A172 (cell line): ENCODE results near the gene TTLL4. TPM values are rescaled to one million over a fixed set of nuclear protein-coding genes. Genes with fewer than 3 reads are reported as not detected.
"Not testable (repeated sequence)": the region's sequence is repeated elsewhere in the genome, so short reads cannot be mapped to it uniquely, and the experiment has no call there.

ENCODE experiments used
- DNase-seq: peaks from one replicate; pipeline ENCODE4 v3.0.0-alpha.2; 2015; ENCODE audit warnings: low spot score
- total RNA-seq: library from RNA; depleted of rRNA; stranded (reverse); fragments of >200 nt; shearing (Covaris generic); gene quantifications from 2 replicates; pipeline ENCODE4 v1.2.3, GENCODE V29; 2014

The TTLL4 gene
- total RNA-seq, 1 experiment from 2014 or later = 11.0 TPM

DNA sequence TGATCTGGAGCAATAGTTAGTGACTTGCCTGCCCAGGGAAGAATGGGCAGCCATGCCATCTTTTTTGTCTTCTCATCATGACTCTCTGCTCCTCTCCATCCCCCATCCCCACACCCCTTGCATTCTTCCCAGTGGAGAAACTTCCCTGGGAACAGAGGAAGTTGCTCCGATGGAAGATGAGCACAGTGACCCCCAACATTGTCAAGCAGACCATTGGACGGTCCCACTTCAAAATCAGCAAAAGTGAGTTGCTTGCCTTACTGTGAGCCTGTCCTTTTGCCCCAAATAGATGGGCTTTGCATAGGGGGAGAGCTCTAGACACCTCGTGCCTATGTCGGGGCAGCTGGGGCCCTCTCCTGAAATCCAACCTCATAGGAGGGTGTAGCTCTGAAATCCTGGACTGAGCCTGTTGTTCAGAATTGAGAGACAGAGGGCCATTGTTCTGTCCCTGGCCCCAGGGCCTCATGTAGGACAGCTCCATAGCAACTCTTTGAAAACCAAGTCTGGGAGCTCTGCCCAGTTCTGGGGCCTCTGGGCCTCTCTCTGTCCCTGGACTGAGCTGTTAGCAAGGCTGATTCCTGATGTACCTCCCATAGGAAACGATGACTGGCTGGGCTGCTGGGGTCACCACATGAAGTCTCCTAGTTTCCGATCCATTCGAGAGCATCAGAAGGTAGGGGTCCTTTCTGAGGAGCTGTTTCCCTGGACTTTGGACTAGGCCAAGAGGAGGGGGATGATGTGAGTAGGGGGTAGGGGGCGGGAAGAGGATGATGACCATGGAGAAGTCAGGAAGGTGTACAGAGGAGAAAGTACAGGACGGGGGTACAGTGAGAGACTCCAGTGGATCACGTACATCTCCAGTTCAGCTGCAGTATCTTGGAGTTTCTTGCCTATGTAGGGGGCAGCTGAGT is 35.2 kb downstream of the TTLL4 start:
- DNase-seq = no peak

DNA sequence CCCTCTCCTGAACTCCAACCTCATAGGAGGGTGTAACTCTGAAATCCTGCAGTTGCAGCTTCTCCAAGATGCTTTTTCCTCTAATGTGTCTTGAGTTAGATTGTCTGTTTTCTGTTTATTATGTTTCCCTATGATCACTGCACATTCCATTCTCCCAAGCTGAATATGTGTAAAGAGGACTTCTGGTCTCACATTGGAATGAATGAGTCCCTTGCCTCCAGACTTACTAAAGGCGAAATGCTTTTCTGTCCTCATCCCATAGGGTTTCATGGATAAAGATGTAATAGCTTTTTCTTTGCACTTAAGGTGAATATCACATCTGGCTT is 35.8 kb downstream of the TTLL4 start:
- no peak for DNase-seq

DNA sequence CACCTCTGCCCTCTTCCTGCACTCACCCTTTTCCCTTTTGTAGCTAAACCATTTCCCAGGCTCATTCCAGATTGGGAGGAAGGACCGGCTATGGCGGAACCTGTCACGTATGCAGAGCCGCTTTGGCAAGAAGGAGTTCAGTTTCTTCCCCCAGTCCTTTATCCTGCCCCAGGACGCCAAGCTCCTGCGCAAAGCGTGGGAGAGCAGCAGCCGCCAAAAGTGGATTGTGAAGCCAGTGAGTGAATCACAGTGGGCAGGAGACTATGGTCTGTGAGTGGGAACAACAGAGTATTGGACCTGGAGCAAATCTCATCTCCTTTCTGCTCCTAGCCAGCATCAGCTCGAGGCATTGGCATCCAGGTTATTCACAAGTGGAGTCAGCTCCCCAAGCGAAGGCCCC is 36.3 kb downstream of the TTLL4 start:
- no peak for DNase-seq

DNA sequence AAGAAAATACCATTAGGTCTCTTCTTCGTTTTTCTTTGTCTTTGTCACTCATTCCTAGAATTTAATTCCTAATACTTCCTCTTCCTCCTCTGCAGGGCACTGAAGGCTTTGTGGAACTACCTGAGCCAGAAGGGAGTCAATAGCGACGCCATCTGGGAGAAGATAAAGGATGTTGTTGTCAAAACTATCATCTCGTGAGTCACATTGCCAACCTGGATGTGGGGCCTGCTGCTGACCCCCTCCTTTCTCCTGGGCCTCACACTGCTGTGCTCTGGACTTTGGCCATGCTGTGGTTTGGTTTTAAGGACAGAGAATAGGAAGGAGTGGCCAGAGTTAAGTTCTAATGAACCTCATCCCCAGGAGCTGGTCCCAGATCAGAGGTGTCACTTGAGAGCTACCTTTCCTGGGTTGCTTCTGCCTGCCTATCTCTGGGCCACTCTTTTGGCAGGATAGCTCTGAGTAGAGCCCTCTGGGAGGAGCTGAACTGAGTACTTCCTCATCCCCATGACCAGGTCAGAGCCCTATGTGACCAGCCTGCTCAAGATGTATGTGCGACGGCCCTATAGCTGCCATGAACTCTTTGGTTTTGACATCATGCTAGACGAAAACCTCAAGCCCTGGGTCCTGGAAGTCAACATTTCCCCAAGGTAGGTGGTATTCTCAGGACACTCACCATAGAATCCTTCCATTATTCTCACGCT is 38.3 kb downstream of the TTLL4 start:
- no peak for DNase-seq

DNA sequence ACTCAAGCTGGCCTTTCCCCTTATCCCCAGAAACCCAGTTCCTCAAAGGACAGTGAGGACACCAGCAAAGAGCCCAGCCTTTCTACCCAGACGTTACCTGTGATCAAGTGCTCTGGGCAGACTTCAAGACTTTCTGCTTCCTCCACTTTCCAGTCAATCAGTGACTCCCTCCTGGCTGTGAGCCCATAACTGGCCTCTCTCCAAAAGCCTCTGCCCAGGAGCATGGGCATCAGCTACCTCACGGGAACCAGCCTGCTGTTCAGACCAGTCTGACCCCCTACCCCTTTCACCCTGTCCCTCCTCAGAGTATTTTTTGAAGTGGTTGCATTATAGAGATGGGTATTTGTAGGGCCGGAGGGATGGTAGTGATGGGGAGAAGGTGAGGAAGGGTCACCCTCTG is 43.6 kb downstream of the TTLL4 start:
- no peak for DNase-seq

DNA sequence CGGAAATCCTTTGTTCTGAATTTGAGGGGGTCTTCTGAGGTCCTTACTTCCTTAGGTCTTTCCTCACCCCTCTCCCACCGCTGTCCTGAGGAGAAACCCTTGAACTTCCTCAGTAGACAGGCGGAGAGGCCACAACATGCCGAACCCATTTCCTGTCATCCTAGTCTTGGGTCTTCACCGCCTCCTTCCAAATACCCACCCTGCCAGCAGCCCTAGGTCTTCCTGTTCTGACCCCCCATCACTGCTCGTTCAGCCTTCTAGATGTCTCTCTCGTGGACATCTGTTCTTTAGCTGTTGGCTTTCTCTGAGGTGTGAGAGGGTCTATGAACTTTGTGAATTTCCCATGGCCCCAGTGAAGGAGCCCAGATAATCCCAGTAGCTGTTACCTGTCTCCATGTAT is 44.1 kb downstream of the TTLL4 start:
- no peak for DNase-seq

DNA sequence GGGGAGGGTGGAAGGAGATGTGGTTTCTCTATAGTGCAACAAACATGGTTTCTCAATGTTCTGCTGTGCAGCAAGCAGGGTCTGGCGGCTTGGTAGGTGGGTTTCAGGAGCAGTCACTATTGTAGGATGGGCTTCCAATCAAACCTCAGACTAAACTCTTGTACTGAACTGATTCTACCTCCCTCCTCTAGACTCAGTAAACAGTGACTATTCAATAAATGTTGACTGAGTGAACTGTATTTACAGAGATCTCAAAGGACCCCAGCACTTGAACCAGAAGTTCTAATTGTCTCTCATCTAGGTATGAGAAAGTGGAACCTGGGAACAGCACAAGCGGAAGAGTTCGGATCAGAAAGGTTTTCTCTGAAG is 44.5 kb downstream of the TTLL4 start:
- DNase-seq = no peak

DNA sequence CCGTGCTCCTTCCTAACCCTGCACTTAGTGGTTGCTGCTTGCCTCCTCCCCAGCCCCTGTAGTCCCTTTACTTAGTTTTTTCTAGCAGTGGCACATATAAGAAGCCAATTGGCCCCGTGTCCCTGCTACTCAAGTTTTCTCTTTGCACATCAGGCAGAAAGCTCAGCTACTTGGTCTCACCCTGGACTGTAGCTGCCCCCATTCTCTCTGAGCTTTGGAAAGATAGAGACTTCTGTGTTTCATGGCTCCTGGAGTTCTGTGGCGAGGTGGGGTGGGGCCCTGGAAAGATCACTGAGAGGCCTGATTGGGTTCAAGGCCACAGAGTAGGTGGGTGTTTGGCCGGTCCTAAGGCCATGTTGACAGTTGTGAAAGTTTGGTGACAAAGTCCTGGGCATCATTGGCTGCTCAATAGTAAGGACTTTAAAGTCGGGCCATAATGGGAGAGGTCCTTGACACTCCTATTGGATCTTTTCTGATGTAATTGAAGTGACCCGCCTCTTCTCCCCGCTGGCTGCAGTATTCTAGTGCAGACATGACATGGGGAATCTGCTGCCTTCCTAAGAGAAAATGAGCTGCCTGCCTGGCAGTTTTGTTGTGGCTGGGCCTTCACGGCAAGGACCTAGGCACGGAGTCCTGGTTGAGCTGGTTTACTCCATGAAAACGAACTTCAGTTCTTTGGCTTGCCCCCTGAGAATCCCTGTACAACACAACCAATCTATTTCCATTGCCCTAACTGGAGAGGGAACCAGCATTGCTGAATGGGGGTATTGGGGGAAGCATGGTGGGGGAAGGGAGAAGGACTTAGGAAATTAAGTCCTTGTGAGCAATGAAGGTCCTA is 45.2 kb downstream of the TTLL4 start:
- DNase-seq = no peak

DNA sequence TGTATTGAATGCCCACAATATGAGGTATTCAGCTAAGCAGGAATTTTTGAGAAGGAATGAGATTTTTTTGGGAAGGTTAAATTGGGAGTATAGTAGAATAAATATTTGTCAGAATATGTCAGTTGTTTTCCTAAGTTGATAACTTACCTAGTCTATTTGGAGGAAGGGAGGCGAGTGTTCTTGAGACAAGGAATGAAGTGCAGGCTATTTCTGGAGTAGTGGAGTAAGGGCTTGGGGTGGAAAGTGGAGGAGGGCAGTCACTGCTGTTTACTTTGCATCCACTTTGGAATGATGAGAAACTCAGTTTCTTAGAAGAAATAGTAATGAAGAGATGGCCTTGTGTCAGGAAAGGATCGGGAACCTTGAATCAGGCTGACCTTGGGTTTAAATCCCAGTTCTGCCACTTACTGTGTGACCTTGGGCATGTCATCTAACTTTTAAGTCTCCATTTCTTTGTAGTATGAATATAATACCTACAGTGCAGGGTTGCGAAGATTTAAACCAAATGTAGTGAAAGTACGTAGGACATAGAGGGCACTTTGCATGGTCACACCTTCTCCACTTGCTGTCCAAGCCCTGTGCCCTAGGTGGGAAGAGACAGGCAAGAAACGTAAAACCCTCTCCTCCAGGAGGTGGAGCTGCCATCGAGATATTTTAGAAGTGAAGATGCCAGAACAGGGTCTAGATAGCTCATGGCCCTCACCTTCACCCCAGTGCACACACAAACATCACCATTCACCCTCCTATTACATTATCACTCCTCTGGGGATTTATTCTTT is 46.2 kb downstream of the TTLL4 start:
- DNase-seq = no peak

DNA sequence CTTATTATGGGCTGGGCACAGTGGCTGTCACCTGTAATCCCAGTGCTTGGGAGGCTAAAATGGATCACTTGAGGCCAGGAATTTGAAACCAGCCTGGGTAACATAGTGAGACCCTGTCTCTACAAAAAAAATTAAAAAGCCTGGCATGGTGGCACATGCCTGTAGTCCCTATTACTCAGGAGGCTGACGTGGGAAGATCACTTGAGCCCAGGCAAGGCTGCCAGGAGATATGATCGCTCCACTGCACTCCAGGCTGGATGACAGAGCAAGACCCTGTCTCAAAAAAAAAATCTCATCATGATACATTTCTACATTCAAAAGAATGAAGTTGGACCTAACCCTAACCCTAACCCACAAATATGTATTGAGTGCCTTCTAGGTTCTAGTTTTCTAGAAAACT is 51.2 kb downstream of the TTLL4 start:
- DNase-seq = no peak

DNA sequence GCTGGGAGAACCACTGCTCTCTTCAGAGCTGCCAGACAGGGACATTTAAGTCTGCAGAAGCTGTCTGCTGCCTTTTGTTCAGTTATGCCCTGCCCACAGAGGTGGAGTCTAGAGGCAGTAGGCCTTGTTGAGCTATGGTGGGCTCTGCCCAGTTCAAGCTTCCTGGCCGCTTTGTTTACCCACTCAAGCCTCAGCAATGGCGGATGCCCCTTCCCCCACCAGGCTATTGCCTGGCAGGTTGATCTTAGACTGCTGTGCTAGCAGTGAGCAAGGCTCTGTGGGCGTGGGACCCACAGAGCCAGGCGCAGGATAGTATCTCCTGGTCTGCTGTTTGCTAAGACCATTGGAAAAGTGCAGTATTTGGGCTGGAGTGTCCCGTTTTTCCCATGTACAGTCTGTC is 62.1 kb downstream of the TTLL4 start:
- not testable (repeated sequence) for DNase-seq

DNA sequence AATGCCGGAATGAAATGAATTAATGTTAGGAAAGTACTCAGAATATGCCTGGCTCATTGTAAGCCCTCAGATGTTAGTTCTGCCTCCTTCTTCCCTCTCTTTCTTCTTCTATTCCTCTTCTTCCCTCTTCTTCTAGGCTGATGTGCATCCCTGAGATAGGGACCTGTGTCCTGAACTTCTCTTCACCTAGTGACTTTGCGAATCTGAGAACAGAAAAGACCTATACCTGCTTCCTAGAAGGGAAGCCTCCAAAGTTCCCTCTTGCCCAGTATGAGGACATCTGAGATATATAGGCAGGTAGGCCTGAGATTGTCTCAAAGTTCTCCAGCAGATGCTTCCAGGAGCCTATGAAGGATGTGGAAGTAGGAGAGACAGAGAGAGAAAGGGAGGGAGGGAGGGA is 63.2 kb downstream of the TTLL4 start:
- DNase-seq = no peak

DNA sequence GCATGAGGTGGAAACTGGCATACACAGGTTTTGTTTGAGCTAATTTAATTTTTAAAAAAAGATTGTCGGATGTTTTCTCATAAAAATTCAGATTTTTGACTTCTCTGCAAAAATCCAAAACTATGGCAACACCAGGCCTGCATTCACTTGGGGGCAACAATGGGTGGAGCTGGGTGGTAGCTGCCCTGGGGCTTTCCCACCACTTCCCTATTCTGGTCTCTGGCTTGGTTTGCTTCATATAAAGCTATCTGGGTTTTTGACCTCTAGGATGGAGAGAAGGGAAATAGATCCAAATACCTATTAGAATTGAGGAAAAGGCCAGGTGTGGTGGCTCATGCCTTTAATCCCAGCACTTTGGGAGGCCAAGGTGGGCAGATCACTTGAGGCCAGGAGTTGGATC is 65.9 kb downstream of the TTLL4 start:
- no peak for DNase-seq

DNA sequence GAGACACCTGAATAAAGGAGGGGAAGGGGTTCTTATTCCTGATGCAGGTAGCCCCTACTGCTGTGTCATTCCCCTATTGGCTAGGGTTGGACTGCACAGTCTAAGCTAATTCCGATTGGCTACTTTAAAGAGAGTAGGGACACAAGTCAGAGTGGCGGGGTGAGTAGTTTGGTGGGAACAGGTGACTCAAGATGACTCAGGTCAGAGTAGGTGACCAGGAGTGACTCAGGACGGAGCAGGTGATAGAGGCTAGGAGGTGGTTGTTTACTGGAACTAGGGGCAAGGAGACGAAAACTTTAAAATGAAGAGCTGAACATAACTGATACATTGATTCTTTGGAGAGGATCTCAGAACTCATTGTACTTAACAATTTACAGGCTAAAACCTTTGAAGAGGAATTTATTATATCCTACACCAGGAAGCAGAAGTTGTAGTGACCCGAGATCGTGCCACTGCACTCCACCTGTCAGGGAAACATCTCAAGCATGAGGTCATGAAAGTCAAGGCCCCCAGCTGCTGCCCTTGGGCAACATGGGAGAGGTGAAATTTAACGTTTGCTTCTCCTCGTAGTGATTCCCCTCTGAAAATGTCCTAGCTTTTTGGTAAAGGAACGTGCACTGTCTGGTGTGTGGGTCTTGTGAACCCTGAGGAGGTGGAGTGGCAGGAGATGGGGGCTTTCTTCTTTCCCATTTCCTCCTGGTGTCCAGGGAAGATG is 66.8 kb downstream of the TTLL4 start:
- DNase-seq = no peak

DNA sequence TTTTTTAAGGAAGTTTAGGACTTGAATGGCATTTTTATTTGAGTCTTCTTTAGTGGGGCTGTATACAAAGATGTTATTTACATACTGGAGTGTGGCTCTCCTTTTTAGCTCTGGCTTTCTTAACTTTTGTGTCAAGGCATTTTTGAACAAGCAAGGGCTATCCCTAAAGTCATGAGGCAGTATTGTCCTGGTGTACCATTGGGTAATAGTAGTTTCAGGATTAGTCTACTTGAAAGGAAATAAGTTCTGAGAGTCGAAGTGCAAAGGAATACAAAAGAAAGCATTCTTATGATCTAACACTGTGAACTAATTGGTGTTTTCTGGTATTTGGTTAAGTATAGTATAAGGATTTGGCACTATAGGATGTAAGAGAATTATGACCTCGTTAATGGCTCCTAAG is 69.4 kb downstream of the TTLL4 start:
- DNase-seq = no peak

DNA sequence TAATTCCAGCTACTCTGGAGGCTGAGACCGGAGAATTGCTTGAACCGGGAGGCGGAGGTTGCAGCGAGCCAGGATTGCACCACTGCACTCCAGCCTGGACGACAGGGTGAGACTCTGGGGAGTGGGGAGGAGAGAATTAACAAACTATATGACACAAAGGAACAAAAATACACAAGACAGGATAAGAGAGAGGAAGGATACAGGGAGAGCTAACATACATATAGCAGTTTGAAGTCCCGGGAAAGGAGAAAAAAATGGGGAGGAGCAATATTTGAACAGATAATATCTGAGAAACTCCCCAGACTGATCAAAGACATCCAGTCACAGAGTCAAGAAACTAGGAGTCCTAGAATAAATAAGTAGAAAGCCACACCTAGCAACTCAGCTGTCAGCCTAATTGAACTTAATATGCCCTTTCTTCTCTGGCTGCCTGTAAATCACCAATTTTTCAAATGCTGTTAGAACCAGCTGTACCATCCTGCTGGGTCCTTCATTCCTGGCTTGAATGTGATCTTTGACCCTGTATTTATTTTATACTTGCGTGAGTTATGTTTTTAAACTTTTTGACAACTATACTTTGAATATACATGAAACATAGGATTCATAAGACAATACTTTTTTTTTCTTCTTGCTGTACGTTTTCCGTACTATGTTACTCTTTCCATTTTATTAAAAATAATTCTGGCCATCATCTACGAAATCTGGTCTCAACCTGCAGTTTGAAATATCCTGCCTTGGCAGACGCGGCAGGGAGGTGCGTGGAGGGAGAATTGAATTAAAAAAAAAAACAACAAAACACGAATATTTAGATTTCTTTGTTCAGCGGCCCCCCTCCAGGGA is 70.4 kb downstream of the TTLL4 start:
- no peak for DNase-seq

DNA sequence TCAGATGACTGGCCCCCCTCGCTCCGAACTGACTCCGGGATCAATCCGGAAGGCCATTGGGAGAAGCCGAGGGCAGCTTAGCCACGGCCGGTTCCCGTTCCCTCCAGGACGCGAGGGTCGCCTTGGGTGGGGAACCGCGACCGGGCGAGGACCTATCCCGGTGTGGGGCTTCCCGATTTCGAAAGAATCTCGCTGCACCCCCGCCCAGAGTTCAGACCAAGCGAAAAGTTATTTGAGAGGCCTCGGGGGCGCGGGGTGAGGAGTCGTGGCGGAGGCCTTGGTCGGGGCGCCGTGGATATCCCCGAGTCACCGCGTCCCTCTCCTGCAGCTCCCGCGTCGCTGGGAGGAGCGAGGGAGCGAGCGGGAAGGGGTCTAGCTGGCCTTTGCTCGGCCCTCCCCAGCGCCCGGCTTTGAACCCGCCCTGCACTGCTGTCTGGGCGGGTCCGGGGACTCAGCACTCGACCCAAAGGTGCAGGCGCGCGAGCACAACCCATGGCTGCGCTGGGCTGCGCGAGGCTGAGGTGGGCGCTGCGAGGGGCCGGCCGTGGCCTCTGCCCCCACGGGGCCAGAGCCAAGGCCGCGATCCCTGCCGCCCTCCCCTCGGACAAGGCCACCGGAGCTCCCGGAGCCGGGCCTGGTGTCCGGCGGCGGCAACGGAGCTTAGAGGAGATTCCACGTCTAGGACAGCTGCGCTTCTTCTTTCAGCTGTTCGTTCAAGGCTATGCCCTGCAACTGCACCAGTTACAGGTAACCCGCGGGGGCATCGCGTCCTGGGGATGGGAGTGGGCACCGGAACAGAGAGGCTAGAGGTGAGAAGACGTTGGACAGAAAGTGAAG is 71.3 kb downstream of the TTLL4 start, which contains the start of gene CYP27A1:
Gene CYP27A1 (plus strand): TSS at position 457 of the 837 bp plus-strand sequence. CDS start 36 bp downstream, at position 493.
- no peak for DNase-seq

DNA sequence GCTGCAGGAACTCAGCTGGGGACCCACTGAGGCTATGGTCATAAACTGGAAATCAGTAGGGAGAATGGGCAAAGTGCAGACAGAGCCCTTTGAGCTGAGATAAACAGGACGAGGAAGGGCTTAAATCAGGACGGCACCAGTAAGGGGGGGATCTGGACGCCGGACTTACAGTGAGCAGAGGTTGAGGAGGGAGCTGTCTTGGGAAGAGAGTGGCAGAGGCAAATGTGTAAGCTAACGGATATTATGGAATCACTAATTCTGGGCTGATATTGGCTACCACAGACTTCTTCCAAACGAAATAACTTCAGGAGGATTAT is 71.9 kb downstream of the TTLL4 start:
- no peak for DNase-seq

DNA sequence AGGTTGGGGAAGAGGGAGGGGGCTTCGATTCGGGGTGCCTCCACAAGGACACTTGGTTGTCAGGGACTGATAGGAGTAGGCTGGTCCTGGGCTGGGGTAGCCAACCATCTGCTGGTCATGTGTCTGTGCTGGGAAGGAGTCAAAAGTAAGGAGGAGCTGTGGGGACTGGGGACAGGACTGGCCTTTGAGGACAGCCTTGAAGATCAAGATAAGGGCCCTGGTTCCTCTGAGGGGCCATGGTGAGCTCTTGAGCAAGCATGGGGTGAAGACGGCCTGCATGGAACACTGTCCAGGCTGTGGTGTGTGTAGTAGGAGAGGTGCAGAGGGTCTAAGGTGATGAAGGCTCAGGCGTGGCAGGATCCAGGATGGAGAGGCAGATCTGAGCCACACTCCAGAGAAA is 73.1 kb downstream of the TTLL4 start:
- DNase-seq = no peak
